NCI-H2107 (cell line): Measurements from ENCODE around the gene UBE4A.
A peak's percentile ranks its signal among the peaks of the same experiment; 100 is the strongest.

Experiments used
- DNase-seq: peaks from one replicate; lab custom pipeline; 2025; lab: John Stamatoyannopoulos, UW

Gene UBE4A, protein sequence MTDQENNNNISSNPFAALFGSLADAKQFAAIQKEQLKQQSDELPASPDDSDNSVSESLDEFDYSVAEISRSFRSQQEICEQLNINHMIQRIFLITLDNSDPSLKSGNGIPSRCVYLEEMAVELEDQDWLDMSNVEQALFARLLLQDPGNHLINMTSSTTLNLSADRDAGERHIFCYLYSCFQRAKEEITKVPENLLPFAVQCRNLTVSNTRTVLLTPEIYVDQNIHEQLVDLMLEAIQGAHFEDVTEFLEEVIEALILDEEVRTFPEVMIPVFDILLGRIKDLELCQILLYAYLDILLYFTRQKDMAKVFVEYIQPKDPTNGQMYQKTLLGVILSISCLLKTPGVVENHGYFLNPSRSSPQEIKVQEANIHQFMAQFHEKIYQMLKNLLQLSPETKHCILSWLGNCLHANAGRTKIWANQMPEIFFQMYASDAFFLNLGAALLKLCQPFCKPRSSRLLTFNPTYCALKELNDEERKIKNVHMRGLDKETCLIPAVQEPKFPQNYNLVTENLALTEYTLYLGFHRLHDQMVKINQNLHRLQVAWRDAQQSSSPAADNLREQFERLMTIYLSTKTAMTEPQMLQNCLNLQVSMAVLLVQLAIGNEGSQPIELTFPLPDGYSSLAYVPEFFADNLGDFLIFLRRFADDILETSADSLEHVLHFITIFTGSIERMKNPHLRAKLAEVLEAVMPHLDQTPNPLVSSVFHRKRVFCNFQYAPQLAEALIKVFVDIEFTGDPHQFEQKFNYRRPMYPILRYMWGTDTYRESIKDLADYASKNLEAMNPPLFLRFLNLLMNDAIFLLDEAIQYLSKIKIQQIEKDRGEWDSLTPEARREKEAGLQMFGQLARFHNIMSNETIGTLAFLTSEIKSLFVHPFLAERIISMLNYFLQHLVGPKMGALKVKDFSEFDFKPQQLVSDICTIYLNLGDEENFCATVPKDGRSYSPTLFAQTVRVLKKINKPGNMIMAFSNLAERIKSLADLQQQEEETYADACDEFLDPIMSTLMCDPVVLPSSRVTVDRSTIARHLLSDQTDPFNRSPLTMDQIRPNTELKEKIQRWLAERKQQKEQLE

DNA sequence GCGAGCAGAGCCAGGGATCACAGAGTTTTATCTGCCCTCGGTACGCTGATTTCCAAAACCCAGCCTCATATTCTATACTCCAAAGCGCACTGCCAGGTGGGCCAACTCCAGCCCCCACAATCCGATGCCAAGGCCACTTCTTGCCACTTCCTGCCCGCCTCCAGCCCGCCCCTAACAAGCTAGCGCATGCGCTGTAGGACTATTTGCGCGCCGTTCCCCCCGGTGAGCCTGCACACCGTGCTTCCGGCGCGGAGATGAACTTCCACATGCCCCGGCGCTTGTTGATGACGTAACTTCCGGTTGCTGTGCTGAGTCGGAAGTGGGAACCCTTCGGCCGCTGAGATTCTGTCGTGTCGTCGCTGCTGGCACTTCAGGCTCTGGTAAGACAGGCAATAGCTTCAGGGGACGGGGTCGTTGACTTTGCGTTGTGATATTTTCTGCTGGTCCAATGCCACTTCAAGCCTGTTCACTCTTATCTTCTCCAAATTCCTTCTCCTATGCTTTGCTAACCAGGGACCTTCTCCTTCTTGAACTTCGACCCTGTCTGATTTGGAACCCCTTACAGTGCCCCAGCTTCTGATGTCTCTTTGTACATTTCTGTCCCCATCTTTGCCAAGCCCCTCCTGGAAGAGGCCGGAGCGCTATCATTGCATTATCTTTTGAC, at the start of gene UBE4A:
Gene UBE4A (plus strand): TSS at position 306 of the 664 bp plus-strand sequence. CDS start 5,481 bp downstream, outside the sequence.
- DNase-seq: peak; percentile 89

- no peak for DNase-seq
These were observed 49.1 kb upstream of the UBE4A start for GRCh38 chr11:118310271-118310670.

DNA sequence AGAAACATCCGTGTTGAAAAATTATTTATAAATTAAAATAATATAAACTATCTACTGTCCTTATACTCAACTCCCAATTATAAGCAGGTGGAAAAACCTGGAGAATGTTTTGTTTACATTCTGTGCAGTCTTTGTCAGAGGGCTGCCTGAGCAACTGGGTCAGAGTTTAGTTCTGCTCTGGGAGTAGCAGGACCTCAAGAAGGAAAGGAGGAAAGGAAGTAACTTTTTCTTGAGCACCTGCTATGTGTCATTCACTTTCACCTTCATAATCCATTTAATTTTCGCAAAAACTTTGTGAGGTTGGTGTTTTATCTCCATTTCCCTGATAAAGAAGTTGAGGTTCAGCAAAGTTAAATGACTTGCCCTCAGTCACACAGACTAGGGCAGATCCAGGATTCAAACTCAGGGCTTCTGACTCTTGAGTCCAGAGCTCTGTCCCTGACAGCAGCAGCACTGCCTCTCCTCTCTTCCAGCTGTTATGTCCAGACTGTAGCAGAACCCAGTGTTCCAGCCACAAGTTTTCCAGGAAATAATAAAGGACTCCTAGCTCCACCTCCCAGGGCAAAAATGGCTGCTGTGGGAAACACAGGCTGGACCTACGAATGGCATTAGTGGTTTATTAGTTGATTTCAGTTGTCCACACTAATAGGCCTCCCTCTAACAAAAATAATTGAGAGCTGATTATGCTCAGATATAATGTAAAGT, 48.5 kb upstream of the UBE4A start:
- DNase-seq: no peak

DNA sequence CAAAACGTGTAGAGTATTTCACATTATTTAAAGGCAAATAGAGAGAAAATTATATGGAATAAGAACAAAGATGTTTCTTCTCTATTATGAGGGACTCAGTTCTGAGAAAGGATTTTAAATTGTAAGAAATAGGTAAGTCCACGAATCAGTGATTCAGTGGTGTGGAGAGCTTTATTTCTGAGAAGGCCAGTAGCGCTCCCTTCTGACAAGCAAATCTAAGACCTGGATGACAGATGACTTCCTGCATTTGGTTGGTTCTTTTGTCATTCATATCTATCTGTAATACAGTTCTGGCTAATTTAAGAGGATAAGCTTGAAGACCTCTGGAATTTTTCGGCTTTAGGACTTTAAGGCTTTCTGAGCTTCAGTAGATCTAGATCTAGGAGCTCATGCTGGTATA, 47.9 kb upstream of the UBE4A start:
- no peak for DNase-seq

- no peak for DNase-seq
These were observed 47.1 kb upstream of the UBE4A start for GRCh38 chr11:118312328-118312727.

DNA sequence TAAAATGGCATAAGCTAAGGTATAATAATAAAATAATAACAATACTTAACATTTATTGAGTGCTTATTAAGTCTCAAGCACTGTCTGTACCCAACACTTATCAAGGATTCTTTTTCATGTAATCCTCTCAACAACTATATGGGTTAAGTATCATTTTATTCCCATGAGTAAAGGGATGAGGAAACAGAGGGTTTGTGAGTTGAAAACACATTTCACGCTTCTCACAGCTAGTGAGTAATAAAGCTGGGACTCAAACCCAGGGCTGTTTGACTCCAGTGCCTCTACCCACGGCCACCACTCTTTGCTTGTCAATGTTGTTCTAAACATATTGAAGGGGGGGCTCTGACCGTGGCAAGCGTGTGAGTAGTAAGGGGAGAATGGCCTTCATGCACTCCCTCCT, 46.2 kb upstream of the UBE4A start:
- no peak for DNase-seq

DNA sequence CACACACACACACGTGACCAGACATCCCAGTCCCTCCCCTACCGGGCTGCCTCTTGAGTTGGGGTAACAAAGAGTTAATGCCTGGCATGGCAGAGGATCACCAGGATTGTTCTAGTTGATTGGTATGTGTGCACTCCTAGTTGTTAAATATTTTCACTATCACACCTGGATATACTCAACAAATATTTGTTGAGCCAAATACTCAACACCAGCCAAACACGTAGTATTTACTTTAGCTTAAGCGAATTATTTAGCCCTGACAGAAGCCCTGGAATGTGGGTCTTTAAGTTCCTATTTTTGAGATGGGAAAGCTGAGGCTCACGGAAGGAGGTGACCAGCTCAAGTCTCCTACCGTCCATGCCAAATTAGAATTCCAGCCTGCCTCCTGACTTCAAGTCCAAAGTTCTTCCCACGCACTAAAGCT, 44.4 kb upstream of the UBE4A start:
- no peak for DNase-seq

GRCh38 chr11:118318124-118318523, 41.3 kb upstream of the UBE4A start:
- DNase-seq: no peak

GRCh38 chr11:118318581-118319336, 40.6 kb upstream of the UBE4A start:
- DNase-seq: no peak

DNA sequence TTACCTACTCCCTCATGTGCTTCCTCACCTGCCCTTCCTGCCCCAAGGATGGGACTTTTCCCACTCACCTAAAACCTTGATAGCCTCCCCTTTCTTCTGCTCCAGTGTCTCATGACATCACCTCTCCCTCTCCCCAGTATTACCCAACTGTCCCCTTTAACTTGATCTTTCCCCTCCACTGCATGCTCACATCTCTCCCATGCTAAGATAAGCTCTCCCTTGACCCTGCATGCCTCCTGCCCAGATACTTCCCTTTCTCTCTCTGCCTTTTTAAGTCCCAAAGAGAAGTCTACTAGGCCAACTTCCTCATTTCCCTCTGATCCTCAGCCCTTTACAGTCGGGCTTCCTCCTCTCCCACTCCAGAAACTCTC, 40.1 kb upstream of the UBE4A start:
- no peak for DNase-seq

- no peak for DNase-seq
These were observed 38.9 kb upstream of the UBE4A start for GRCh38 chr11:118320515-118320914.

GRCh38 chr11:118321386-118322082, 37.9 kb upstream of the UBE4A start:
- no peak for DNase-seq

GRCh38 chr11:118322721-118323120, 36.7 kb upstream of the UBE4A start:
- no peak for DNase-seq

- no peak for DNase-seq
These were observed 34.1 kb upstream of the UBE4A start for GRCh38 chr11:118325283-118325682.

DNA sequence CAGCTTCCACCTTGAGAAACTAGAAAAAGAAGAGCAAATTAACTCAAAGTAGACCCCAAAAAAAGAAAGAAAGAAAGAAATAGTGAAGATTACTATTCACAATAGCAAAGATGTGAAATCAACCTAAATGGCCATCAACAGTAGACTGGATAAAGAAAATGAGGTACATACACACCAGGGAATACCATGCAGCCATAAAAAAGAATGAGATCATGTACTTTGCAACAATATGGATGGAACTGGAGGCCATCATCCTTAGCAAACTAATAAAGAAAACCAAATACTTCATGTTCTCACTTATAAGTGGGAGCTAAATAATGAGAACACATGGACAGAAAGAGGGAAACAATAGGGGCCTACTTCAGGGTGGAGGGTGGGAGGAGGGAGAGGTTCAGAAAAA, 30.7 kb upstream of the UBE4A start:
- no peak for DNase-seq

DNA sequence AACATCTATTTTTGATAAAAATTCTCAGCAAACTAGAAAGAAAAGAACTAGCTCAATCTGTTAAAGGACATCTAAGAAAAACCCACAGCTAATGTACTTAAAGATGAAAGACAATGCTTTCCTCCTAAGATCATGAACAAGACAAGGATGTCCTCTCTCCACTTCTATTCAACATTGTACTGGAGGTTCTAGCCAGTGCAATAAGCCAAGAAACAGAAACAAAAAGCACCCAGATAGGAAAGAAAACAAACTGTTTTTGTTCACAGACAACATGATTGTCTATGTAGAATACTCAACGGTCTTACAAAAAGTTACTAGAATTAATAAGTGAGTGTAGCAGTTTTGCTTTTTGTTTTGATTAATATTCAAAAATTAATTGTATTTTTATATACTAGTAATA, 24.7 kb upstream of the UBE4A start:
- no peak for DNase-seq

- no peak for DNase-seq
These were observed 20.8 kb upstream of the UBE4A start for GRCh38 chr11:118338637-118339061.

DNA sequence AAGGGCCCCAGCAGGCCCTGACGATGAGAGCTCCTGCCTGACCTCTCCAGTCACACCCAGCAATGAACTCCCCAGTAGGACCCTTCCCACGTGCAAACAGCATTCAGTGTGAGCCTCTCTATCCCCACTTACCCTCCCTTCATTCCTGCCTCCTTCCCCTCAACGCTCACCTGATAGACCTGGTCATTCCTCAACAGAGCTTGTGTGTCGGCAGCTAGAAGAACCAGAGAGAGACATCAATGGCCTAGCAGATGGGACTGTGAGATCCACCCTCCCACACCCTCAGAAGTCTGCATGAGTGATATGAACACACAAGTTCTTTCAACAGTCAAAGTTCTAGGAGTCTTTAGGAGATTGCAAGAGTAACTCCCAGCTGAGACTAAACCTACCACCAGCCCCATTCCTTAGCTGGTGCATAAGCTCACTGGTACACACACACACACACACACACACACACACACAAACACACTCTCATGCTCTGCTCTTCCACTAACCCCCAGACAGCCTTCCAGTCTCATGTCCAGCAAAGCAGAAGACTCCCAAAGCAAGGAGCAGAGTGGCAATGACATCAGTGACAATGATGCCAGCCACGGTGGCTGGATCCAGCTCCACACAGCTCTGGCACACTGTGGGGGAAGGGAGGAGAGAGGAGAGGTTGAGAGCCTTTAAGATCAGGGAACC, 20.0 kb upstream of the UBE4A start:
- no peak for DNase-seq

DNA sequence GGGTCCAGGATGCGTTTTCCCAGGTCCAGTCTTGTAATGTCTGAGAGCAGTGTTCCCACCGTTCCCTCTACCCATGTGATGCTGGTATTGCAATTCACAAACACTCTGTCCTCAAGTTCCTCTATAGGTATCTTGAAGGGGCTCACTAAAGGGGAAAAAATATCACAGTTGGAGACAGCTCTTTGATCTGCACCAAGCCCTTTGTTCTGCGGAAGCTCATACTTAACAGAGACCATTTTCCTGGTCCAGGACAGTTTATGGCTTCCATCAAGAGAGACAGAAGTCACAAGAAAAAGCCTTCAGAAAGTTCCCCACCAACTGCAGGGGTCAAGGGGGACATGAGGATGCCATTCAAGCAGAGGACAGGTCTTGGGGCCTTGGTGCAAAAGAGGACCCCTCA, 19.0 kb upstream of the UBE4A start:
- no peak for DNase-seq

DNA sequence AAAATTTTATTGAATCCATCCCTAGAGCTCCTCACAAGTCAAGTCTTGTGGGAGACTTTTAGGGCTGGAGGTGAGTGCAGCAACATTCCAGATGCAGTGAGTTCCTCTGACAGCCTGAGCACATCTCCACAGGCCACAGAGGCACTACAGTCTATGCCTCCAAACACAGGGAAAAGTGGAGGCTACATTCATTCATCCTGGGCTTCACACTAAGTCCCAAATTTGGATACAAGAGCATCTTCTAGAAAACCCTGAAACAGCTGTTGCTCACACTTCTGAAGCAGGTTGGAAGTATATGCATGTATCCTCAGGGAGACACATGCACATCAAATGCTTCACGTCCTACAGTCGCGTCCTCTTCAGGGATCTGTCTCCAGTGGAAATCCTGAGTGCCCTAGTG, 18.1 kb upstream of the UBE4A start:
- DNase-seq: no peak
